Measurements from ENCODE around the gene NKPD1.

Gene NKPD1

DNA sequence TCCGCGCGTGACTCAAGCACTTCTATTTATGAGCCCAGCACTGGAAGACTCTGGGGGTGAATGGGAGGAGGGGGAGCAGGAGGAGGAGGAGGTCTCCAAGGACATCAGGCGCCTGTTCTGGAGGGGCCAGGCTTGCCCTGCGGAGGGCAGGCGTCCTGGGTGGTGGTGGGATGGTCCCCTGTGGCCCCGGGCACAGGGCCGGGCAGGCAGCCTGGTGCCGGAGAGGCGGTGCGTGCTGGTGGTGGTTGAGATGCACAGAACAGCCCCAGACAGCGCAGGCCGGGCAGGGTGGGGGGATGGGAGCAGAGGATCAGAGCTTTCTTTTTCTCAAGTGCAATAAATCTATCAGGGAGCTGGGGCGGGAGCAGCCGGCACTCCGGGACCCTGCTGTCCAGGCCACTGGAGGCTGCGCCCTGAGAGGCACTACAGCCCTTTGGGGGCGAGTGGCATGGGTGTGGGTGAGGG is 14.0 kb downstream of the NKPD1 start:
- no peaks in the 10 kb centered on the region for H3K9me3 ChIP-seq (ENCODE audit: insufficient read depth, low read length)
- H3K4me3 ChIP-seq (ENCODE audit: low read length): no peak overlapping the region
- no peak overlapping the region for H3K9ac ChIP-seq (ENCODE audit: low read length)
- peaks cover 7% of the 10 kb centered on the region for H3K36me3 ChIP-seq (replicated peaks; ENCODE audit: low read depth, low read length)
- H3K27ac ChIP-seq (ENCODE audit: low read length): no peak overlapping the region
- H3K4me1 ChIP-seq (ENCODE audit: low read length): no peaks in the 10 kb centered on the region
- no peak for TF ChIP-seq EZH2phosphoT487 (IDR thresholded peaks at IDR 0.05; ENCODE audit: low read depth)
- TF ChIP-seq, protein P1, sequence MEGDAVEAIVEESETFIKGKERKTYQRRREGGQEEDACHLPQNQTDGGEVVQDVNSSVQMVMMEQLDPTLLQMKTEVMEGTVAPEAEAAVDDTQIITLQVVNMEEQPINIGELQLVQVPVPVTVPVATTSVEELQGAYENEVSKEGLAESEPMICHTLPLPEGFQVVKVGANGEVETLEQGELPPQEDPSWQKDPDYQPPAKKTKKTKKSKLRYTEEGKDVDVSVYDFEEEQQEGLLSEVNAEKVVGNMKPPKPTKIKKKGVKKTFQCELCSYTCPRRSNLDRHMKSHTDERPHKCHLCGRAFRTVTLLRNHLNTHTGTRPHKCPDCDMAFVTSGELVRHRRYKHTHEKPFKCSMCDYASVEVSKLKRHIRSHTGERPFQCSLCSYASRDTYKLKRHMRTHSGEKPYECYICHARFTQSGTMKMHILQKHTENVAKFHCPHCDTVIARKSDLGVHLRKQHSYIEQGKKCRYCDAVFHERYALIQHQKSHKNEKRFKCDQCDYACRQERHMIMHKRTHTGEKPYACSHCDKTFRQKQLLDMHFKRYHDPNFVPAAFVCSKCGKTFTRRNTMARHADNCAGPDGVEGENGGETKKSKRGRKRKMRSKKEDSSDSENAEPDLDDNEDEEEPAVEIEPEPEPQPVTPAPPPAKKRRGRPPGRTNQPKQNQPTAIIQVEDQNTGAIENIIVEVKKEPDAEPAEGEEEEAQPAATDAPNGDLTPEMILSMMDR (IDR thresholded peaks at IDR 0.05; ENCODE audit: low read depth, low read length): no peak
- H2AFZ ChIP-seq (ENCODE audit: low read depth, low read length): no peak overlapping the region
- no peaks in the 10 kb centered on the region for H3K27me3 ChIP-seq (ENCODE audit: low read depth, low read length)
- H3K4me2 ChIP-seq (ENCODE audit: low read length): no peak overlapping the region
- no peaks in the 10 kb centered on the region for H4K20me1 ChIP-seq (ENCODE audit: insufficient read depth, low read length)
- H3K79me2 ChIP-seq (ENCODE audit: low read length): no peaks in the 10 kb centered on the region

GRCh38 chr19:45146251-45146650 is 14.5 kb downstream of the NKPD1 start:
- Histone ChIP-seq H3K36me3 (replicated peaks; ENCODE audit: low read depth, low read length) (peaks cover 7% of the 10 kb centered on the region), H3K27ac (ENCODE audit: low read length) (no peak overlapping the region), H3K27me3 (ENCODE audit: low read depth, low read length) (no peaks in the 10 kb centered on the region)

DNA sequence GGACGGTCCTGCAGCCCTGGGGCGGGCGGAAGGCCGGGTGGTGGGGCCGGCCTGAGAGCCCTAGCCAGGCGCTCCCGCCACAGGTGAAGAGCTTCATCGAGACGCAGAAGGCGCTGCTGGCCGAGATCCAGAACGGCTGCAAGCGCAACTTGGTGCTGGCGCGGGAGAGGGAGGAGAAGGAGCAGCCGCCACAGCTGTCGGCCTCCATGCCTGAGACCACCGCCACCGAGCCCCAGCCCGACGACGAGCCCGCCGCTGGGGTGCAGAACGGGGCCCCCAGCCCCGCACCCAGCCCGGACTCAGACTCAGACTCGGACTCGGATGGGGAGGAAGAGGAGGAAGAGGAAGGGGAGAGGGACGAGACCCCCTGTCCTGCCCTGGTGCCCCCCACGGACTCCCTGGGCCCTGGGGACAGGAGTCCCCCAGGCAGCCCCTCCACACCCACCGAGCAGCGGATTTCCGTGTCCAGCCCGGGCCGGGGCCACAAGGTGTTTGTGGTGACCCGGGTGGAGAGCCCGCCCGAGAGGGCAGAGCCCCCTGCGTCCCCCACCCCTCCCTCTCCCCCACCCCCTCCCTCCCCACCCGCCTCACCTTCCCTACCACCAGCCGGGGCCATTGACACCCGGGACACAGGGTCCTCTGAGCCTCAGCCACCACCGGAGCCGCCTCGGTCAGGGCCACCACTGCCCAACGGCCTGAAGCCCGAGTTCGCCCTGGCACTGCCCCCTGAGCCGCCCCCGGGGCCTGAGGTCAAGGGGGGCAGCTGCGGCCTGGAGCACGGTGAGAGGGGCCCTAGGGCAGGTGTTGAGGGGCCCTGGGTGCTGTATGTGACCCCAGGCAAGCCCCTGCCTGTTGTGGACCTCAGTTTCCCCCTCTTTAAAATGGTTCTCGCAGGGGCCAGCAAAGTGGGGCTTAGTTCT is 15.3 kb downstream of the NKPD1 start:
- Histone ChIP-seq H3K9ac (ENCODE audit: low read length) (no peak overlapping the region), H3K4me1 (ENCODE audit: low read length) (no peaks in the 10 kb centered on the region), H2AFZ (ENCODE audit: low read depth, low read length) (no peak overlapping the region), H4K20me1 (ENCODE audit: insufficient read depth, low read length) (no peaks in the 10 kb centered on the region), H3K4me3 (ENCODE audit: low read length) (no peak overlapping the region), H3K36me3 (replicated peaks; ENCODE audit: low read depth, low read length) (peaks cover 7% of the 10 kb centered on the region), H3K4me2 (ENCODE audit: low read length) (no peak overlapping the region), H3K27me3 (ENCODE audit: low read depth, low read length) (no peaks in the 10 kb centered on the region), H3K79me2 (ENCODE audit: low read length) (no peaks in the 10 kb centered on the region), H3K27ac (ENCODE audit: low read length) (no peak overlapping the region), H3K9me3 (ENCODE audit: insufficient read depth, low read length) (no peaks in the 10 kb centered on the region)
- no peak for TF ChIP-seq EZH2phosphoT487 (IDR thresholded peaks at IDR 0.05; ENCODE audit: low read depth)
- TF ChIP-seq, protein P1 (IDR thresholded peaks at IDR 0.05; ENCODE audit: low read depth, low read length): no peak

More at GRCh38 chr19:45146251-45146650, 14.5 kb downstream of the NKPD1 start:
- H3K4me2 ChIP-seq (ENCODE audit: low read length): no peak overlapping the region
- no peaks in the 10 kb centered on the region for H3K79me2 ChIP-seq (ENCODE audit: low read length)
- TF ChIP-seq EZH2phosphoT487 (IDR thresholded peaks at IDR 0.05; ENCODE audit: low read depth): no peak
- TF ChIP-seq, protein P1 (IDR thresholded peaks at IDR 0.05; ENCODE audit: low read depth, low read length): no peak
- no peak overlapping the region for H3K9ac ChIP-seq (ENCODE audit: low read length)
- no peak overlapping the region for H2AFZ ChIP-seq (ENCODE audit: low read depth, low read length)
- H3K4me1 ChIP-seq (ENCODE audit: low read length): no peaks in the 10 kb centered on the region
- H3K9me3 ChIP-seq (ENCODE audit: insufficient read depth, low read length): no peaks in the 10 kb centered on the region
- no peaks in the 10 kb centered on the region for H4K20me1 ChIP-seq (ENCODE audit: insufficient read depth, low read length)
- no peak overlapping the region for H3K4me3 ChIP-seq (ENCODE audit: low read length)

DNA sequence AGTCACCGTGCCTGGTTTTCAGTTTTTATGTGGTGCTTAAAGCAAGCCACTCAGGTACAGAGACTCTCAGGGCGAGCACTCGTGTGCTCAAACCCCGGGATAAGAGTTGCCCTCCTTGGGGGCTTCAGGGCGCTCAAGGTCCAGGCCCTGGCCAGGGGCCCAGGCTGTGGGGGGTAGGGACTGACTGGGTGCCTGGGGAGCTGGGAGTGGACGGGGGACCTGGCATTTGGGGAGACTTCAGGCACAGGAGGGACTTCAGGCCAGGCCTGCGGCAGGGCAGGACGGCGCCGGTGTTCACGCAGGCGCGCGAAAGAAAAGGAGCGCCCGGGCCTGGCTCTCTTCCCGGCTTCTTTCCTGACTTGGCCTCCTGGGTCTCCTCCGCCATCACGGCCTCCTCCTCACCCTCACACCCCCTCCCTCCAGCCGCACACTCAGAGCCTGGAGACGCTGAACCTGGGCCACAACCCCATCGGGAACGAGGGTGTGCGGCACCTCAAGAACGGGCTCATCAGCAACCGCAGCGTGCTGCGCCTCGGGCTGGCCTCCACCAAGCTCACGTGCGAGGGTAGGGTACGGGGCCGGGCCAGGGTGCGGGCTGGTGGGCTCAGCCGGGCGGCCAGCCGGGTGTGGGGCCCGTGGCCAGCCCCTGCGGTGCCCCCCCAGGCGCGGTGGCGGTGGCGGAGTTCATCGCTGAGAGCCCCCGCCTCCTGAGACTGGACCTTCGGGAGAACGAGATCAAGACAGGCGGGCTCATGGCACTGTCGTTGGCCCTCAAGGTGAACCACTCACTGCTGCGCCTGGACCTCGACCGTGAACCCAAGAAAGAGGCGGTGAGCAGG is 16.1 kb downstream of the NKPD1 start:
- no peaks in the 10 kb centered on the region for H3K9me3 ChIP-seq (ENCODE audit: insufficient read depth, low read length)
- no peaks in the 10 kb centered on the region for H3K79me2 ChIP-seq (ENCODE audit: low read length)
- H3K36me3 ChIP-seq (replicated peaks; ENCODE audit: low read depth, low read length): peaks cover 7% of the 10 kb centered on the region
- no peaks in the 10 kb centered on the region for H3K27me3 ChIP-seq (ENCODE audit: low read depth, low read length)
- H2AFZ ChIP-seq (ENCODE audit: low read depth, low read length): no peak overlapping the region
- no peak overlapping the region for H3K4me2 ChIP-seq (ENCODE audit: low read length)
- H3K9ac ChIP-seq (ENCODE audit: low read length): no peak overlapping the region
- TF ChIP-seq, protein P1 (IDR thresholded peaks at IDR 0.05; ENCODE audit: low read depth, low read length): no peak
- TF ChIP-seq EZH2phosphoT487 (IDR thresholded peaks at IDR 0.05; ENCODE audit: low read depth): no peak
- H3K27ac ChIP-seq (ENCODE audit: low read length): no peak overlapping the region
- H3K4me3 ChIP-seq (ENCODE audit: low read length): no peak overlapping the region
- H4K20me1 ChIP-seq (ENCODE audit: insufficient read depth, low read length): no peaks in the 10 kb centered on the region
- H3K4me1 ChIP-seq (ENCODE audit: low read length): no peaks in the 10 kb centered on the region

All from OCI-LY3 (cell line).